Calu3 (cell line): ENCODE data around the gene TFF1. TPM values are rescaled to one million over a fixed set of nuclear protein-coding genes. Genes with fewer than 3 reads are reported as not detected.

ENCODE experiments used
- BruUV-seq: library from RNA; stranded (reverse); fragments of 400-500 nt; replicated peaks from 2 replicates; lab custom pipeline; 2021; lab: Mats Ljungman, UMichigan
- CTCF ChIA-PET: fragments of 300-600 bp; sonication (Branson Sonifier 250); formaldehyde crosslinking; loops from one replicate; lab custom pipeline; 2022; ENCODE audit warnings: antibody characterized with exemption; lab: Charles Lee
- DNase-seq: peaks from one replicate; pipeline ENCODE4 v3.0.0; 2022
- H3K27ac Mint-ChIP-seq: one replicate; pipeline ENCODE4 v1.8.0; 2022; ENCODE audit warnings: mixed read lengths; ENCODE audit not compliant: unreplicated experiment
- H3K27me3 Mint-ChIP-seq: one replicate; pipeline ENCODE4 v1.8.0; 2022; ENCODE audit warnings: mixed read lengths; ENCODE audit not compliant: unreplicated experiment
- H3K36me3 Mint-ChIP-seq: one replicate; pipeline ENCODE4 v1.8.0; 2022; ENCODE audit warnings: mild to moderate bottlenecking, moderate library complexity, mixed read lengths; ENCODE audit not compliant: insufficient read depth, unreplicated experiment
- H3K4me1 Mint-ChIP-seq: one replicate; pipeline ENCODE4 v1.8.0; 2022; ENCODE audit warnings: mild to moderate bottlenecking, low read depth, mixed read lengths; ENCODE audit not compliant: unreplicated experiment
- H3K4me3 Mint-ChIP-seq: one replicate; pipeline ENCODE4 v1.8.0; 2022; ENCODE audit warnings: mild to moderate bottlenecking, low read depth, moderate library complexity, mixed read lengths; ENCODE audit not compliant: unreplicated experiment
- H3K9me3 Mint-ChIP-seq: one replicate; pipeline ENCODE4 v1.8.0; 2022; ENCODE audit warnings: low read depth, mixed read lengths; ENCODE audit not compliant: unreplicated experiment
- CTCF ChIP-seq: fragments of 200-600 bp; IDR thresholded peaks from one replicate; pipeline ENCODE4 v1.8.0; 2022; ENCODE audit warnings: antibody characterized with exemption; ENCODE audit not compliant: unreplicated experiment
- intact Hi-C: fragments of 100-400 bp; cut with micrococcal nuclease; formaldehyde crosslinking; loops from one replicate; pipeline ENCODE4 v1.10.0; 2022; ENCODE audit not compliant: unreplicated experiment
- total RNA-seq: library from RNA; stranded (reverse); gene quantifications from 2 replicates; pipeline ENCODE4 v1.2.3, GENCODE V29; 2022

Gene TFF1
- total RNA-seq, 1 experiment from 2014 or later, result not detected

DNA sequence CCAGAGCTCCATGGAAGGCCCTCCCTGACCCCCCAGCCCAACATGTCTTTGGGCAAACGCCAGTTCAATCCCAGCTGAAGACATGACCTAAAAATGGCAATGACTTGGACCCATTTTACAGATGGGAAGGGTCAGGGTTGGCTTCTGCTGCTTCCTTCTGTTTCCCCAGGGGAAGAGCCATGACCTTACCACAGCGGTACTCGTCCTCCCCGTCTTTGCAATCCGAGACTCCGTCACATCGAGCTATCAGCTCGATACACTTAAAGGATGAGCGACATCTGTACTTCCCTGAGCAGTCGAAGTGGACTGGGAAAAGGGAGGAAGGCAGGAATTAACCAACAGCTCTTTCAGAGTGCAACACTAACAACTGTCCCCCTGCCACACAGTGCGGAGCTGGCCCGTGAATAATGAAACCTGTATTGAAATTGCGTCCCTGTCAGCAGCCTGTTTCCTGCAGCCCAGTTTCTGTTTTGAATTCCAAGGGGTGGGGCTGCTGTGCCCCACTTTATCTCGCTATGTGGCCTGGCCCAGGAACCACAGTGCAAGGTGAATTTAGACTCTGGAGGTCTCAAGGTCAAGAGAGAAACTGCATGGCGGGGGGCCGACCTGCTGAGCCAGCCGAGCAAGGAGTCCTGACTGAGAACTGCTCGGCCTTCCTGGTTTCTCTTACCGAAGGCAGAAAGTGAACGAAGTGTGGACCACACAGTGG, 22.6 kb upstream of the TFF1 start:
- DNase-seq, result peak; percentile 67
- CTCF ChIA-PET, result interaction anchor here (0.9 to 1.1 kb wide), 2 partner anchors 23 to 244 kb away, joined by 3 to 4 read pairs; no protein-coding TSS in a partner anchor
- Mint-ChIP-seq H3K9me3 (no peaks in the 10 kb centered on the region), H3K4me1 (peaks cover 56% of the 10 kb centered on the region), H3K27me3 (no peaks in the 10 kb centered on the region), H3K27ac (peak overlapping the region; percentile 92), H3K4me3 (peak overlapping the region; percentile 55), H3K36me3 (peaks cover 9% of the 10 kb centered on the region)
- TSS peak; percentile 40 for BruUV-seq
- no peak for TF ChIP-seq CTCF
- intact Hi-C loops, result loop anchor here (10.0 kb wide), 1 partner anchor 46 kb away; no protein-coding TSS in a partner anchor

DNA sequence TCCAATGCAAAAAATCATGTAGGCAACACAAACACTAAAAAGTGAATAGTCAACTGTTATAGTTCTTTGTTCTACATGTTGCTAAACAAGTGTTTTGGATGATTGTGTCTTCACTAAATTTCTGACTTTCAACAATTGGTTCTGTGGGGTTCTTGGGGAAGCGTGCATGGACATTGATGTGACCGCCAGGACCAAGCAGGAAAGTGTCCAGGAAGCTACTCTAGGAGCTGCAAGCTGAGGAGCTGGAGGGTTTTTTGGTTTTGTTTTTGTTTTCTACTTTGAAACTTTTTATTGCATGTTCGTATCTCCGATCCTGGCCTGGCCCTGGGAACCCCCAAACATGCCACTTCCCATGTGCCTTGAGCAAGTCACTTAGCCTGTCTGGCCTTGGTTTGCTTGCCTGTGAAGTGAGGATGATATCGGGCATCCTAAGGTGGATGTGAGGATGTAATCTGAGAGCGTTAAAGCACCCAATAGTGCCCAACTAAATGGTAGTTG, 21.6 kb upstream of the TFF1 start:
- no TSS peak for BruUV-seq
- no peak overlapping the region for H3K4me3 Mint-ChIP-seq
- CTCF ChIA-PET, result interaction anchor here (0.6 kb wide), 1 partner anchor 64 kb away, joined by 6 read pairs; no protein-coding TSS in a partner anchor
- intact Hi-C loops, result loop anchor here (10.0 kb wide), 1 partner anchor 47 kb away; no protein-coding TSS in a partner anchor
- no peaks in the 10 kb centered on the region for H3K9me3 Mint-ChIP-seq
- H3K27me3 Mint-ChIP-seq, result no peaks in the 10 kb centered on the region
- H3K4me1 Mint-ChIP-seq, result peaks cover 56% of the 10 kb centered on the region
- no peak for DNase-seq
- peaks cover 9% of the 10 kb centered on the region for H3K36me3 Mint-ChIP-seq
- peak overlapping the region; percentile 2 for H3K27ac Mint-ChIP-seq
- TF ChIP-seq CTCF, result no peak

GRCh38 chr21:42387164-42387563, 20.8 kb upstream of the TFF1 start:
- peaks cover 56% of the 10 kb centered on the region for H3K4me1 Mint-ChIP-seq
- no peak for TF ChIP-seq CTCF
- intact Hi-C loops, result loop anchor here (10.0 kb wide), 1 partner anchor 48 kb away; no protein-coding TSS in a partner anchor
- peaks cover 9% of the 10 kb centered on the region for H3K36me3 Mint-ChIP-seq
- CTCF ChIA-PET, result interaction anchor here (0.6 kb wide), 1 partner anchor 63 kb away, joined by 6 read pairs; no protein-coding TSS in a partner anchor
- no peaks in the 10 kb centered on the region for H3K27me3 Mint-ChIP-seq
- BruUV-seq, result no TSS peak
- no peaks in the 10 kb centered on the region for H3K9me3 Mint-ChIP-seq
- no peak overlapping the region for H3K4me3 Mint-ChIP-seq
- H3K27ac Mint-ChIP-seq, result peak overlapping the region; percentile 10
- DNase-seq, result no peak

DNA sequence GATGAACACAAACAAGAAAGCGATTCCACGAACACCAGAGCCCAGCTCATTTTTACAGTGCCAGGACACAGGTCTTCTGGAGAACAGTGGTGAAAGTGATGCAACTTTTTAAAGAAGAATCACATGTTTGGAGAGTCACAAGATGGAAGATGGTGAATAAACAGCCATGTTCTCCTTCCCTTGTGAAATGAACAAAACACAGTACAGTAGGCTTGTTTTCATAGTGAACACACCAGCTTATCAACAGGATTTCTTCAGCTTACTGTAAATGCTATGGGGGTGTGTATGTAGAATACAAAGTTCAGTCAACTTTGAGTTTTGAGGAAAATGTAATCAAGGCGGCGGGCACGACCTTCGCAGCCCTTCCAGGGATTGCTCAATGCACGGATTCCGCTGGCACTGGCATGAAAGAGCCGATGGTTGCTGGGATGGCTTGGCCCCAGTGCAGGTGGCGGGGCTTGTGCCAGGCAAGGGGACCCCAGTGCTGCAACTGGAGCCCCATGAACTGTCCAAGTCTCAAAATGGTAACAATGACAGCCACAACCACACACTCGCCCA, 19.8 kb upstream of the TFF1 start:
- no TSS peak for BruUV-seq
- H3K9me3 Mint-ChIP-seq, result no peaks in the 10 kb centered on the region
- H3K4me3 Mint-ChIP-seq, result no peak overlapping the region
- H3K4me1 Mint-ChIP-seq, result peaks cover 56% of the 10 kb centered on the region
- intact Hi-C loops, result loop anchor here (10.0 kb wide), 1 partner anchor 49 kb away; no protein-coding TSS in a partner anchor
- no peak for DNase-seq
- peaks cover 9% of the 10 kb centered on the region for H3K36me3 Mint-ChIP-seq
- CTCF ChIA-PET, result no interaction called here
- H3K27ac Mint-ChIP-seq, result no peak overlapping the region
- no peaks in the 10 kb centered on the region for H3K27me3 Mint-ChIP-seq
- TF ChIP-seq CTCF, result no peak
